HCT116 (cell line): ENCODE results near the gene ZNF621. TPM values are rescaled to one million over a fixed set of nuclear protein-coding genes. Genes with fewer than 3 reads are reported as not detected.

Source experiments
- ATAC-seq: fragments of 200-7000 bp; cut with Tn5 transposase; 2 replicates; pipeline ENCODE4 v1.9.1; 2020; ENCODE audit warnings: mild to moderate bottlenecking, moderate library complexity
- BruUV-seq: library from RNA; stranded (reverse); fragments of 400-500 nt; replicated peaks from 2 replicates; lab custom pipeline; 2021; lab: Mats Ljungman, UMichigan
- CTCF ChIA-PET: fragments of 300-600 bp; sonication (Branson Sonifier 250); formaldehyde crosslinking; loops from one replicate; lab custom pipeline; 2021; ENCODE audit warnings: antibody characterized with exemption; lab: Charles Lee
- POLR2A ChIA-PET: fragments of 300-600, 350-600 bp; sonication (Branson Sonifier 250); formaldehyde crosslinking; loops from one replicate; lab custom pipeline; 2021; ENCODE audit warnings: antibody characterized with exemption; lab: Charles Lee
- RAD21 ChIA-PET, 2 experiments: fragments of 300-600 bp; sonication (Branson Sonifier 250); formaldehyde crosslinking; loops; one replicate each; lab custom pipeline; 2023; ENCODE audit warnings: low total read pairs in 2 of 2; ENCODE audit not compliant: uncharacterized antibody in 2 of 2, unreplicated experiment in 2 of 2, low non-redundant PET in 1 of 2; lab: Charles Lee
- DNase-seq: peaks from one replicate; pipeline ENCODE4 v3.0.0-alpha.2; 2010; ENCODE audit warnings: low read depth, low spot score
- H2AFZ ChIP-seq: fragments of 200-600 bp; shearing (Covaris generic), sonication (generic); 2 replicates; pipeline ENCODE4 v1.6.1; 2017; ENCODE audit warnings: low read depth, mixed run types, mixed read lengths, antibody characterized with exemption, low read length; ENCODE audit not compliant: poor library complexity, severe bottlenecking
- H3K27ac ChIP-seq: 2 replicates; pipeline ENCODE4 v1.5.1; 2012; ENCODE audit warnings: low read depth, low read length
- H3K27me3 ChIP-seq: fragments of 200-600 bp; sonication (generic); 2 replicates; pipeline ENCODE4 v1.6.1; 2016; ENCODE audit warnings: mixed run types, low read length, mixed read lengths; ENCODE audit not compliant: insufficient read depth
- H3K36me3 ChIP-seq, 2 experiments: fragments of 200-500 bp in 1 of 2; fragments of 200-600 bp in 1 of 2; sonication (Bioruptor generic) in 1 of 2; sonication (generic) in 1 of 2; 2 replicates each; pipeline versions ENCODE4 v1.5.1 to v1.6.1; 2014 to 2016; ENCODE audit warnings: low read length in 2 of 2, inconsistent platforms in 1 of 2, mixed read lengths in 1 of 2, mixed run types in 1 of 2; ENCODE audit not compliant: insufficient read depth in 2 of 2, control insufficient read depth in 1 of 2
- H3K4me1 ChIP-seq, 2 experiments: fragments of 200-600 bp in 1 of 2; sonication (generic) in 1 of 2; 2 replicates each; pipeline versions ENCODE4 v1.5.1 to v1.6.1; 2012 to 2017; ENCODE audit warnings: low read length in 2 of 2, inconsistent platforms in 1 of 2, mild to moderate bottlenecking in 1 of 2, mixed read lengths in 1 of 2, mixed run types in 1 of 2, moderate library complexity in 1 of 2; ENCODE audit not compliant: insufficient read depth in 2 of 2, control insufficient read depth in 1 of 2
- H3K4me2 ChIP-seq: fragments of 200-600 bp; sonication (generic); 2 replicates; pipeline ENCODE4 v1.6.1; 2017; ENCODE audit warnings: mixed run types, low read length, mixed read lengths
- H3K4me3 ChIP-seq, 2 experiments: fragments of 200-600 bp in 1 of 2; sonication (generic) in 1 of 2; replicated peaks in 1 of 2; 2 replicates each; pipeline ENCODE4 v1.5.1; 2011 to 2016; ENCODE audit warnings: low read length in 2 of 2, control low read depth in 1 of 2, low read depth in 1 of 2, mild to moderate bottlenecking in 1 of 2, mixed read lengths in 1 of 2, mixed run types in 1 of 2
- H3K79me2 ChIP-seq: fragments of 200-600 bp; sonication (generic); 2 replicates; pipeline ENCODE4 v1.6.1; 2017; ENCODE audit warnings: mild to moderate bottlenecking, mixed run types, low read length, moderate library complexity, mixed read lengths; ENCODE audit not compliant: insufficient read depth
- H3K9ac ChIP-seq: fragments of 200-600 bp; sonication (generic); 2 replicates; pipeline ENCODE4 v1.6.1; 2016; ENCODE audit warnings: low read length, mixed read lengths
- H3K9me2 ChIP-seq: fragments of 200-600 bp; sonication (generic), shearing (Covaris generic); 2 replicates; pipeline ENCODE4 v1.6.1; 2017; ENCODE audit warnings: mixed run types, mild to moderate bottlenecking, moderate library complexity; ENCODE audit not compliant: insufficient read depth
- H3K9me3 ChIP-seq, 2 experiments: fragments of 200-500 bp in 1 of 2; fragments of 200-600 bp in 1 of 2; sonication (Bioruptor generic) in 1 of 2; sonication (generic) in 1 of 2; 2 replicates each; pipeline ENCODE4 v1.6.1; 2014 to 2017; ENCODE audit warnings: low read length in 2 of 2, mixed read lengths in 2 of 2, inconsistent platforms in 1 of 2, low read depth in 1 of 2, mild to moderate bottlenecking in 1 of 2, mixed run types in 1 of 2, moderate library complexity in 1 of 2; ENCODE audit not compliant: control insufficient read depth in 1 of 2, insufficient read depth in 1 of 2
- H4K20me1 ChIP-seq: fragments of 200-600 bp; sonication (generic), shearing (Covaris generic); 2 replicates; pipeline ENCODE4 v1.6.1; 2017; ENCODE audit warnings: mixed run types, mild to moderate bottlenecking, moderate library complexity; ENCODE audit not compliant: insufficient read depth
- CBX3 ChIP-seq: IDR thresholded peaks from 2 replicates; pipeline ENCODE4 v1.6.1; 2012; ENCODE audit warnings: low read depth
- CEBPB ChIP-seq: IDR thresholded peaks from 2 replicates; pipeline ENCODE4 v1.6.1; 2012; ENCODE audit warnings: low read depth
- EGR1 ChIP-seq: IDR thresholded peaks from 2 replicates; pipeline ENCODE4 v1.6.1; 2012; ENCODE audit warnings: low read depth
- EZH2phosphoT487 ChIP-seq: fragments of 200-600 bp; IDR thresholded peaks from 2 replicates; pipeline ENCODE4 v1.6.1; 2018; ENCODE audit warnings: antibody characterized with exemption, borderline replicate concordance
- POLR2A ChIP-seq: IDR thresholded peaks from 2 replicates; pipeline ENCODE4 v1.7.0; 2011; ENCODE audit warnings: borderline replicate concordance; ENCODE audit not compliant: insufficient read depth, insufficient read length; ENCODE audit errors: extremely low read depth
- POLR2AphosphoS5 ChIP-seq: IDR thresholded peaks from 2 replicates; pipeline ENCODE4 v1.6.1; 2011; ENCODE audit warnings: mild to moderate bottlenecking, low read depth, low read length, moderate library complexity
- SP1 ChIP-seq: IDR thresholded peaks from 2 replicates; pipeline ENCODE4 v1.6.1; 2012; ENCODE audit warnings: low read depth
- SRF ChIP-seq: IDR thresholded peaks from 2 replicates; pipeline ENCODE4 v1.6.1; 2012; ENCODE audit warnings: low read depth
- YY1 ChIP-seq: IDR thresholded peaks from 2 replicates; pipeline ENCODE4 v1.6.1; 2011; ENCODE audit warnings: low read length, low read depth, moderate library complexity, mild to moderate bottlenecking; ENCODE audit not compliant: insufficient replicate concordance; ENCODE audit errors: extremely low read depth
- ZFX ChIP-seq: fragments of 450-650 bp; IDR thresholded peaks from 2 replicates; pipeline ENCODE4 v1.6.1; 2017
- ZNF274 ChIP-seq: fragments of 200-500 bp; sonication (Bioruptor generic); IDR thresholded peaks from 2 replicates; pipeline ENCODE4 v1.6.1; 2014; ENCODE audit warnings: mild to moderate bottlenecking, low read depth, low read length, inconsistent platforms
- intact Hi-C: fragments of 100-400 bp; cut with micrococcal nuclease; formaldehyde crosslinking; loops from 2 replicates; pipeline ENCODE4 v1.10.0; 2022
- total RNA-seq: library from RNA; stranded (reverse); gene quantifications from one replicate; pipeline ENCODE4 v1.2.1, GENCODE V29; 2021; ENCODE audit not compliant: unreplicated experiment
- TF ChIP-seq, protein P1 (sequence below), 3 experiments: fragments of 200-600 bp in 1 of 3; sonication (generic) in 1 of 3; IDR thresholded peaks in 2 of 3; conservative IDR thresholded peaks in 1 of 3; 2 replicates each; pipeline ENCODE4 v1.5.1; 2012 to 2017; ENCODE audit warnings: low read depth in 2 of 3, low read length in 2 of 3, antibody characterized with exemption in 1 of 3, borderline replicate concordance in 1 of 3, control low read depth in 1 of 3, mild to moderate bottlenecking in 1 of 3, mixed read lengths in 1 of 3, mixed run types in 1 of 3, moderate library complexity in 1 of 3; ENCODE audit not compliant: insufficient read depth in 1 of 3
- TF ChIP-seq, protein P2 (sequence below): IDR thresholded peaks from 2 replicates; pipeline ENCODE4 v1.6.1; 2012
- TF ChIP-seq, protein P3 (sequence below): IDR thresholded peaks from 2 replicates; pipeline ENCODE4 v1.6.1; 2011; ENCODE audit warnings: mild to moderate bottlenecking, low read length, moderate library complexity; ENCODE audit not compliant: insufficient replicate concordance; ENCODE audit errors: extremely low read depth

Gene ZNF621
- total RNA-seq, 1 experiment from 2014 or later: 23.5 TPM

DNA sequence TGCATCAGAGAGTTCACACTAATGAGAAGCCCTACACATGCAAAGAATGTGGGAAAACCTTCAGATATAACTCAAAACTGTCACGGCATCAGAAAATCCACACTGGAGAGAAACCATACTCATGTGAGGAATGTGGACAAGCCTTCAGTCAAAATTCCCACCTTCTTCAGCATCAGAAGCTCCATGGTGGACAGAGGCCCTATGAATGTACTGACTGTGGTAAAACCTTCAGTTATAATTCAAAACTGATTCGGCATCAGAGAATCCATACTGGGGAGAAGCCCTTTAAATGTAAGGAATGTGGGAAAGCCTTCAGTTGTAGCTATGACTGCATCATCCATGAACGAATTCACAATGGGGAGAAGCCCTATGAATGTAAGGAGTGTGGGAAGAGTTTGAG, 37.6 kb upstream of the ZNF621 start (continued):
- TF ChIP-seq POLR2AphosphoS5 (no peak), ZNF274 (no peak), SRF (no peak)
- TF ChIP-seq, protein P1, sequence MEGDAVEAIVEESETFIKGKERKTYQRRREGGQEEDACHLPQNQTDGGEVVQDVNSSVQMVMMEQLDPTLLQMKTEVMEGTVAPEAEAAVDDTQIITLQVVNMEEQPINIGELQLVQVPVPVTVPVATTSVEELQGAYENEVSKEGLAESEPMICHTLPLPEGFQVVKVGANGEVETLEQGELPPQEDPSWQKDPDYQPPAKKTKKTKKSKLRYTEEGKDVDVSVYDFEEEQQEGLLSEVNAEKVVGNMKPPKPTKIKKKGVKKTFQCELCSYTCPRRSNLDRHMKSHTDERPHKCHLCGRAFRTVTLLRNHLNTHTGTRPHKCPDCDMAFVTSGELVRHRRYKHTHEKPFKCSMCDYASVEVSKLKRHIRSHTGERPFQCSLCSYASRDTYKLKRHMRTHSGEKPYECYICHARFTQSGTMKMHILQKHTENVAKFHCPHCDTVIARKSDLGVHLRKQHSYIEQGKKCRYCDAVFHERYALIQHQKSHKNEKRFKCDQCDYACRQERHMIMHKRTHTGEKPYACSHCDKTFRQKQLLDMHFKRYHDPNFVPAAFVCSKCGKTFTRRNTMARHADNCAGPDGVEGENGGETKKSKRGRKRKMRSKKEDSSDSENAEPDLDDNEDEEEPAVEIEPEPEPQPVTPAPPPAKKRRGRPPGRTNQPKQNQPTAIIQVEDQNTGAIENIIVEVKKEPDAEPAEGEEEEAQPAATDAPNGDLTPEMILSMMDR (IDR thresholded peaks at IDR 0.05 in 2 of 3, conservative IDR thresholded peaks at IDR 0.05 in 1 of 3; ENCODE audit: borderline replicate concordance in 1 of 3, insufficient read depth in 1 of 3, low read depth in 2 of 3, low read length in 2 of 3): no peak

DNA sequence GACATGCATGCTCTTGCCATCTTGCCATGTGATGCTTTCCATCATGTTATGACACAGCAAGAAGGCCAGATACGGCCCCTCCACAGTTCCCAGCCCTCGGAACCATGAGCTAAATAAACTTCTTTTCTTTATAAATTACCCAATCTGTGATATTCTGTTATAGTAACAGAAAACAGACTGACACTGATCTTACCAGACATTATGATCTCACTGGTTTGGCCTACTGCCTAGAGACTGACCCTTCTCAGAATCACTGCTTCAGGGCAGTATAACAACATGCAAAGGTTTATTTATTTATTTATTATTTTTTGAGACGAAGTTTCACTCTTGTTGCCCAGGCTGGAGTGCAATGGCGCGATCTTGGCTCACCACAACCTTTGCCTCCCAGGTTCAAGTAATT, 33.8 kb upstream of the ZNF621 start:
- Histone ChIP-seq H4K20me1 (no peaks in the 10 kb centered on the region), H3K36me3 (peaks cover 0 to 18% of the 10 kb centered on the region in 2 experiments; a peak in 2 of 4 replicates), H3K9me2 (no peaks in the 10 kb centered on the region), H2AFZ (no peak overlapping the region), H3K27me3 (no peaks in the 10 kb centered on the region), H3K9ac (no peak overlapping the region), H3K4me3 (no peak overlapping the region), H3K4me2 (no peak overlapping the region), H3K27ac (no peak overlapping the region), H3K9me3 (peaks cover 0 to 4% of the 10 kb centered on the region in 2 experiments; a peak in 1 of 4 replicates), H3K4me1 (no peaks in the 10 kb centered on the region), H3K79me2 (no peaks in the 10 kb centered on the region)
- BruUV-seq: no TSS peak
- ChIA-PET CTCF (no interaction called here), POLR2A (no interaction called here), RAD21 (no interaction called here)
- DNase-seq: no peak
- TF ChIP-seq ZFX (no peak), SRF (no peak), SP1 (no peak), CEBPB (no peak), EZH2phosphoT487 (no peak), YY1 (no peak), EGR1 (no peak), POLR2A (no peak), CBX3 (no peak)
- TF ChIP-seq, protein P2, sequence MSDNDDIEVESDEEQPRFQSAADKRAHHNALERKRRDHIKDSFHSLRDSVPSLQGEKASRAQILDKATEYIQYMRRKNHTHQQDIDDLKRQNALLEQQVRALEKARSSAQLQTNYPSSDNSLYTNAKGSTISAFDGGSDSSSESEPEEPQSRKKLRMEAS: no peak
- TF ChIP-seq, protein P3, sequence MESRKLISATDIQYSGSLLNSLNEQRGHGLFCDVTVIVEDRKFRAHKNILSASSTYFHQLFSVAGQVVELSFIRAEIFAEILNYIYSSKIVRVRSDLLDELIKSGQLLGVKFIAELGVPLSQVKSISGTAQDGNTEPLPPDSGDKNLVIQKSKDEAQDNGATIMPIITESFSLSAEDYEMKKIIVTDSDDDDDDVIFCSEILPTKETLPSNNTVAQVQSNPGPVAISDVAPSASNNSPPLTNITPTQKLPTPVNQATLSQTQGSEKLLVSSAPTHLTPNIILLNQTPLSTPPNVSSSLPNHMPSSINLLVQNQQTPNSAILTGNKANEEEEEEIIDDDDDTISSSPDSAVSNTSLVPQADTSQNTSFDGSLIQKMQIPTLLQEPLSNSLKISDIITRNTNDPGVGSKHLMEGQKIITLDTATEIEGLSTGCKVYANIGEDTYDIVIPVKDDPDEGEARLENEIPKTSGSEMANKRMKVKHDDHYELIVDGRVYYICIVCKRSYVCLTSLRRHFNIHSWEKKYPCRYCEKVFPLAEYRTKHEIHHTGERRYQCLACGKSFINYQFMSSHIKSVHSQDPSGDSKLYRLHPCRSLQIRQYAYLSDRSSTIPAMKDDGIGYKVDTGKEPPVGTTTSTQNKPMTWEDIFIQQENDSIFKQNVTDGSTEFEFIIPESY: no peak
- intact Hi-C loops: no loop called here
- no peak for ATAC-seq
